Natural killer cell (primary cell): ENCODE measurements around the gene PLXNC1. TPM values are rescaled to one million over a fixed set of nuclear protein-coding genes. Genes with fewer than 3 reads are reported as not detected.

Source experiments
- ATAC-seq, 3 donors: fragments of 150-1000 bp in 2 of 3; fragments of 200-7000 bp in 1 of 3; cut with Tn5 transposase; 1 replicate in 1 of 3; 2 replicates in 2 of 3; pipeline ENCODE4 v1.10.0; 2021; ENCODE audit warnings: mild to moderate bottlenecking in 2 of 3, moderate library complexity in 2 of 3
- DNase-seq, 2 donors: peaks; one replicate each; pipeline versions ENCODE4 v3.0.0 to v3.0.0-alpha.2; 2013 to 2021; ENCODE audit warnings: mixed read lengths in 1 of 2
- H3K27ac ChIP-seq: one replicate; pipeline ENCODE4 v1.5.1; 2013; ENCODE audit warnings: mild to moderate bottlenecking, low read length
- H3K27me3 ChIP-seq: one replicate; pipeline ENCODE4 v1.6.1; 2013; ENCODE audit warnings: low read length; ENCODE audit not compliant: control insufficient read depth, insufficient read depth
- H3K36me3 ChIP-seq: one replicate; pipeline ENCODE4 v1.6.1; 2013; ENCODE audit warnings: low read length; ENCODE audit not compliant: control insufficient read depth, insufficient read depth
- H3K4me1 ChIP-seq: one replicate; pipeline ENCODE4 v1.6.1; 2013; ENCODE audit warnings: low read length; ENCODE audit not compliant: control insufficient read depth, insufficient read depth
- H3K4me3 ChIP-seq: one replicate; pipeline ENCODE4 v1.5.1; 2013; ENCODE audit warnings: low read length
- H3K9me3 ChIP-seq: one replicate; pipeline ENCODE4 v1.6.1; 2013; ENCODE audit warnings: low read length; ENCODE audit not compliant: control insufficient read depth, insufficient read depth
- H3K27ac Mint-ChIP-seq, 2 donors: one replicate each; pipeline ENCODE4 v1.8.0; 2022; ENCODE audit warnings: mild to moderate bottlenecking in 2 of 2, mixed read lengths in 2 of 2, moderate library complexity in 1 of 2
- H3K27me3 Mint-ChIP-seq, 2 donors: one replicate each; pipeline ENCODE4 v1.8.0; 2022; ENCODE audit warnings: low read depth in 2 of 2, mixed read lengths in 2 of 2
- H3K36me3 Mint-ChIP-seq: one replicate; pipeline ENCODE4 v1.8.0; 2022; ENCODE audit warnings: mixed read lengths
- H3K4me1 Mint-ChIP-seq, 2 donors: one replicate each; pipeline ENCODE4 v1.8.0; 2022; ENCODE audit warnings: mixed read lengths in 2 of 2
- H3K4me3 Mint-ChIP-seq: one replicate; pipeline ENCODE4 v1.8.0; 2022; ENCODE audit warnings: mild to moderate bottlenecking, moderate library complexity, mixed read lengths
- H3K9me3 Mint-ChIP-seq, 2 donors: one replicate each; pipeline ENCODE4 v1.8.0; 2022; ENCODE audit warnings: mixed read lengths in 2 of 2
- CTCF ChIP-seq: fragments of 200-600 bp; IDR thresholded peaks from one replicate; pipeline ENCODE4 v1.8.0; 2022; ENCODE audit warnings: antibody characterized with exemption
- WGBS: methylation state at CpG from one replicate; pipeline ENCODE4 v1.1.7; 2013; ENCODE audit warnings: missing lambda C conversion rate; ENCODE audit not compliant: insufficient coverage; 5-methylcytosine and 5-hydroxymethylcytosine counted together
- intact Hi-C: fragments of 100-400 bp; cut with micrococcal nuclease; formaldehyde crosslinking; loops from one replicate; pipeline ENCODE4 v1.14.2; 2022
- total RNA-seq, 4 donors: library from RNA; stranded (reverse); fragments of 120-200 nt in 1 of 4; gene quantifications; one replicate each; pipeline versions ENCODE4 v1.2.3 to v1.2.4, GENCODE V29; 2013 to 2022

Gene PLXNC1
- total RNA-seq, 3 donors from 2014 or later (not counting 1 experiment from before 2014, with no cell fraction given), result 22.0 to 30.7 (median 26.5) TPM

GRCh38 chr12:94174576-94174975 lies 26.2 kb downstream of the PLXNC1 start:
- WGBS, result 10% methylated on average over 1 of the region's 1 CpG
- H3K27ac ChIP-seq, result no peak overlapping the region
- peaks cover 3% of the 10 kb centered on the region for H3K9me3 ChIP-seq
- DNase-seq (peak in 1 of 2 donors; percentile 50), ATAC-seq (peak; percentile 38 to 72 (median 58))
- peaks cover 0 to 9% of the 10 kb centered on the region in 2 donors for H3K9me3 Mint-ChIP-seq
- H3K27me3 Mint-ChIP-seq, result no peaks in the 10 kb centered on the region
- peaks cover 51 to 55% of the 10 kb centered on the region in 2 donors for H3K4me1 Mint-ChIP-seq
- H3K4me3 ChIP-seq, result no peak overlapping the region
- peak overlapping the region; percentile 69 for H3K4me3 Mint-ChIP-seq
- peaks cover 6% of the 10 kb centered on the region for H3K36me3 ChIP-seq
- intact Hi-C loops, result no loop called here
- H3K4me1 ChIP-seq, result peaks cover 28% of the 10 kb centered on the region
- H3K27me3 ChIP-seq, result no peaks in the 10 kb centered on the region
- H3K27ac Mint-ChIP-seq, result peak overlapping the region; percentile 51 to 75
- H3K36me3 Mint-ChIP-seq, result peaks cover 15% of the 10 kb centered on the region
- no peak for TF ChIP-seq CTCF

- DNase-seq (peak in 1 of 2 donors; percentile 12), ATAC-seq (peak in 1 of 3 donors; percentile 24)
- peaks cover 56 to 69% of the 10 kb centered on the region in 2 donors for H3K4me1 Mint-ChIP-seq
- H3K9me3 Mint-ChIP-seq, result peaks cover 0 to 9% of the 10 kb centered on the region in 2 donors
- peak overlapping the region; percentile 4 for H3K4me3 Mint-ChIP-seq
- Histone ChIP-seq H3K27ac (no peak overlapping the region), H3K36me3 (peaks cover under 1% of the 10 kb centered on the region), H3K9me3 (peaks cover 3% of the 10 kb centered on the region), H3K4me1 (peaks cover 39% of the 10 kb centered on the region), H3K27me3 (no peaks in the 10 kb centered on the region), H3K4me3 (no peak overlapping the region)
- H3K27me3 Mint-ChIP-seq, result no peaks in the 10 kb centered on the region
- intact Hi-C loops, result no loop called here
- TF ChIP-seq CTCF, result no peak
- peak overlapping the region in 1 of 2 donors; percentile 14 for H3K27ac Mint-ChIP-seq
- peaks cover 15% of the 10 kb centered on the region for H3K36me3 Mint-ChIP-seq
- 45% methylated on average over 9 of the region's 10 CpGs for WGBS
Observed at GRCh38 chr12:94175763-94176668, 27.6 kb downstream of the PLXNC1 start.

- H3K9me3 ChIP-seq, result peaks cover 6% of the 10 kb centered on the region
- peaks cover 0 to 9% of the 10 kb centered on the region in 2 donors for H3K9me3 Mint-ChIP-seq
- peaks cover 53 to 72% of the 10 kb centered on the region in 2 donors for H3K4me1 Mint-ChIP-seq
- H3K4me3 Mint-ChIP-seq, result no peak overlapping the region
- peaks cover 46% of the 10 kb centered on the region for H3K4me1 ChIP-seq
- H3K36me3 ChIP-seq, result peaks cover under 1% of the 10 kb centered on the region
- H3K27ac Mint-ChIP-seq, result no peak overlapping the region
- H3K4me3 ChIP-seq, result no peak overlapping the region
- peaks cover 15% of the 10 kb centered on the region for H3K36me3 Mint-ChIP-seq
- TF ChIP-seq CTCF, result no peak
- H3K27me3 ChIP-seq, result no peaks in the 10 kb centered on the region
- H3K27ac ChIP-seq, result no peak overlapping the region
- no peak for ATAC-seq
- H3K27me3 Mint-ChIP-seq, result no peaks in the 10 kb centered on the region
- intact Hi-C loops, result no loop called here
- DNase-seq, result no peak
Observed at GRCh38 chr12:94178054-94178453, 29.7 kb downstream of the PLXNC1 start.
